ENCODE measurements around the gene PDZK1.
"Not testable (repeated sequence)": the region's sequence is repeated elsewhere in the genome, so short reads cannot be mapped to it uniquely, and the experiment has no call there.

PDZK1 gene

DNA sequence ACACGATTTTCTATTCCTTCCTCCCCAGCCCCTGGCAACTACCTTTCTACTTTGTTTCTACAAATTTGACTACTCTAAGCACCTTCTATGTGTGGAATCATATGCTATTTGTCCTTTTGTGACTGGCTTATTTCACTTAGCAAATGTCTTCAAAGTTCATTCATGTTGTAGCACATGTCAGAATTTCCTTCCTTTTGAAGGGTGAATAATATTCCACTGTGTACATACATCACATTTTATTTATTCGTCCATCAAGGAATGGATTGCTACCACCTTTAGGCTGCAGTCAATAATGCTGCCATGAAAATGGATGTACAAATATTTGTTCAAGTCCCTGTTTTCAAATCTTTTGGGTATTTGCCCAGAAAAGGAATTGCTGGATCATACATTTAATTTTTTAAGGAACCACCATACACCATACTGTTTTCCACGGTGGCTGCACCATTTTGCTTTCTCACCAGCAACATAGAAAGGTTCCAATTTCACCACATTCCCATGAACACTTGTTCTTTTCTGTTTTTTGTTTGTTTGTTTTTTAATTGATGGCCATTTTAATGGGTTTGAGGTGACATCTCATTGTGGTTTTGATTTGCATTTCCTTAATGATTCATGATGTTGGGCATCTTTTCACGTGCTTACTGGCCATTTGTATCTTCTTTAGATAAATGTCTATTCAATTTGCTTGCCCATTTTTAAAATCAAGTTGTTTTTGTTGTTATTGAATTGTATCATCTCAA lies 3.3 kb upstream of the PDZK1 start:
- no peak for DNase-seq (ENCODE audit: low spot score)

DNA sequence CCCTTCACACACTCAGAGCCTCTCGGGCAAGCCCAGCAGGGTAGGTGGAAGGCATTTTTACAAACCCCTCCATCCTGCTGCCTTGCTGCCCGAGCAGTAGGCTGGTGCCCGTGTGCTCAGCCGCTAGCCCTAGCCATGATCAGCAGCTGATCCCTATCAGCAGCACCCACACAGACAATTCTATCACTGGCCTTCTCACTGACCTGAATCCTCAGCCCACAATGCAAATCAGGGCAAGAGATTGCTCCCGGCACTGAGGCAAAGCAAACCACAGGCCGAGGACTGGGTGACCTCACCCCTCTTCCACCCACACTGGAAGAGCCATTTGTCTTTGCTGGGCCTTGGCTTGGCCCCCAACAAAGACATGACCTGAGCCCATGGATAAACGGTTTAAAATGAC lies 895 bp upstream of the PDZK1 start:
- DNase-seq (ENCODE audit: low spot score), result no peak

DNA sequence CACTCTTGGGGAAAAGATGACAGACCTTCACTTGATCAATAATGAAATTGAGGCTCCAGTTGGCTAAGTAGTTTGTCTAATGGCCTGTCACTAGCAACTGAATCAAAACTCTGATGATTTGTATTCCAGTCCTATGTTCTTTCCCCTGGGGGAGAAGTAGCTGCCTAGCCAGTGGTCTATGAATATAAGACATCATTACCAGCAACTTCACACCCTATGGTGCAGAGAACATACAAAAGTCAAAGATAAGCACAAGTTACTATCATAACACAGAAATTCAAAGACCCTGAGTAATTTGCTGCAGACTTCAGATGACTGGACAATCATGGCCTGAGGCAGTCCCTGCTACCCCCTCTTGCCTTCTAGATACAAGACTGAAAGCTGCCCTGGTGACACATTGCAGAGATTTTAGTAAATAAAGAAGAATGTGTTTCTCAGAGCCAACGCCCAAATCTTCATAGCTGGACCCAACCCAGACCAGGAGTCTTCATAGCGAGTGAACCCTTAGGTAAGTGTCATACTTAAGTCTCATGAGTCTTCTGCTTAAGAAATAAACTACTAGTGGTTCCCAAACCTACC lies 993 bp downstream of the PDZK1 start:
- no peak for DNase-seq (ENCODE audit: low spot score)

DNA sequence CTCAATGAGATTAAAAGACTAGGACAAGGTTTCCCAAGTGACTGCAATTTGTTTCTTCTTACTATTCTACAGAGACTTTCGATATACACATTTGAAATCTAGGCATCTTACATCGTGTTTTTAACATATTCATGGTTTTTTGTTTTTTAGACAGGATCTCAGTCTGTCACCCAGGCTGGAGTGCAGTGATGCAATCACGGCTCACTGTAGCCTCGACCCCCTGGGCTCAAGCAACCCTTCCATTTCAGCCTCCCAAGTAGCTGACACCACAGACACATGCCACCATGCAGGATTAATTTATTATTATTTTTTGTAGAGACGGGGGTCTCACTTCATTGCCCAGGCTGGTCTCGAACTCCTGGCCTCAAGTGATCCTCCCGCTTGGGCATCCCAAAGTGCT lies 1.5 kb downstream of the PDZK1 start:
- DNase-seq (ENCODE audit: low spot score), result no peak

DNA sequence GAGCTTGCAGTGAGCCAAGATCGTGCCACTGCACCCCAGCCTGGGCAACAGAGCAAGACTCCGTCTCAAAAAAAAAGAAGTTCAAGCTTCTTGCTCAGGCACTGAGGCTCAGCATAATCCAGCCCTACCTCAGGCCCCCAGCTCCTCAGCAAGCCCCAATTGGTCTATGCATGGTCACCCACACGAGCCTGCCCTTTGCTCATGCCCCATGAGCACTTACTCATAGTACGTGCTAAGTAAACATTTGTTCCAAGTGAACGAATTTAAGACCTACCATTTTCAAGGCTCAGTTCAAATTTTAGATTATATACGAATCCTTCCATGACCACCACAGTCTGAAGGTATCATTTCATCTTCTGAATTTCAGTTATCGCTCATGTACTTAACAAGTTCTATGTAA lies 4.3 kb downstream of the PDZK1 start:
- no peak for DNase-seq (ENCODE audit: low spot score)

DNA sequence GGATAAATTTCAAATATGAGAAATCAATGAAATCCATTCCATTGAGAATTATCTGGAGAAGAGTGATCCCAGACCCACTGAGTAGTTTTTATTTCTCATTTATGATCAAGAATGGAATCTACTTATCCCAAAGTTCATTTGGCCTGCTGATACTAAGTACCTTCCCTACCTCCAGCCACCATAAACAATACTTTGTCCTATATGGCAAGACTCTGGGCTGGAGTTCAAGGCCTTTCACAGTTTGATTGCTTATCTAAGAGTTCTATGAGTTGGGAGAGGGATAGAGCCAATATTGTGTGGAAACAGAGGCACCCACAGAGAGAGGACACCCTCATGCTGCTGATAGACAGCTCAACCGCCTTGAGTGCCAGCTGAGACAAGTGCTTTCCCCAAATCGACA lies 5.1 kb downstream of the PDZK1 start:
- no peak for DNase-seq (ENCODE audit: low spot score)

DNA sequence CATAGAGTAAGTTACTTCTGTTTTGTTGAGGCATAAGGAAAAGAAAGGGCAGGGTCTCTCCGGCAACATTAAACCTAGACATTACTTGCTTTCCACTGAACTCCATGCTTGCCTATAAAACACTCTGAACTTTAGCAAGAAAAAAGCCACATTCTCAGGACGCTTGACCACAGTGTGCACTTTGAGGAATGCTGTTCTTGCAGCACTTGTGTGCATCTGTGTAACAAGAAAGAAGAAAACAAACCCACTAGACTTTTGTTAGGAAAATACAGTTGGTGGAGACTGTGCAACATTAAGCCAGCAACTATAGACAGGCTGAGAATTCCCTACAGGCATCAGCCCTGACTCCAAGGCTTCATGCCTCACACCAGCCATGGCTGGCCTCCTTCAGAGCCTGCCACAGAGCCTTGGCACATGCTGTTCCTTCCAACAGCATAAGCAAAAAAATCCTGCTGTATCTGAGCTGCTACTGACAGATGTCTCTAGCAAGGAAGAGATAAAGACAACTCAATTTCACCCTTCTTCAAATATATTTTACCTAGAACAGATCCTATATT lies 5.8 kb downstream of the PDZK1 start:
- DNase-seq (ENCODE audit: low spot score), result no peak

DNA sequence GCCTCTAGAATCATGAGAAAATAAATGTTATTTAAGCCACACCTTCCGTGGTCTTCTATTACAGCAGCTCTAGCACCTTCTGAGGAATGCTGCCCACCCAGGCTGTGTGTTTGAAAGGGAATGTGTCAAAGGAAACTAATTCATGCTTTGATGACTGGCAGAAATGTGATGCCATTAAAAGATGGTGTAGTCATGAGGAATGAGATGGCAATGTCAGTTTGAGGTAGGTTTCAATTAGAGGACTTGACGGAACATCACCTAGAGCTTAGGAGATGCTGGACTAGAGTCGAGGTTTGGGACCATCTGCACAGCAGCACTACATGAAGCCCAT lies 10.6 kb downstream of the PDZK1 start:
- DNase-seq (ENCODE audit: low spot score), result no peak

DNA sequence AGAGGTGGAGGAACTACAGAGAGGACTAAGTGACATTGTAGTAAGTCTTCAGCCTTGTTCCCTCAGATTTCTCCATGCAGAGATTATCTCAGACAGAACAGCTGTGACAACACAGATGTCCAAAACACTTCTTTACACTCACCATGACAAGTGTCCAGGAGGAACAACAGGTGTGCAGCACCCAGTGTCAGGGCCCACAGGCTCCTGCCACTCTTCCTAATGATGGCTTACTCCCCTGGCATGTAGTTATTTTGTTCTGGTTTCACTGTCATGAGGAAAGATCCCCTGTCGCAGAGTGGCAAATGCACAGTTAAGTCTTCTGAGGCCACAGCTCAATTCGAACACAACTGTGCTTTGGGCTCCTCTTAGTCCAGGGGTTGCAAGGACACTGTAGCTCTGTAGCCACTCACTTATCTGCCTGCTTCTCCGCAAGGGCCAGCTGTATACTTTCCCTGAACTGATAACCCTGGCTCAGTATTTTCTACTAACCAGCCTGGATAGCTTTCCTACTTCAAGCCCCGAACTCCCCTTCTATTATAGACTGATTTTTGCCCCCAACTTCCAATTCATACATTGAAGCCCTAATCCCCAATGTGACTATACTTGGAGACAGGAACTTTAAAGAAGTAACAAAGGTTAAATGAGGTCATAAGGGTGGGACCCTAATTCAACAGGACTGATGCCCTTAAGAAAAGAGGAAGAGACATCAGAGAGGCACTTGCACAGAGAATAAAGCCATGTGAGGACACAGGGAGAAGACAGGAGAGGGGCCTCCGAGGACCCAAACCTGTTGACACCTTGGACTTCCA lies 11.1 kb downstream of the PDZK1 start:
- DNase-seq (ENCODE audit: low spot score), result no peak

DNA sequence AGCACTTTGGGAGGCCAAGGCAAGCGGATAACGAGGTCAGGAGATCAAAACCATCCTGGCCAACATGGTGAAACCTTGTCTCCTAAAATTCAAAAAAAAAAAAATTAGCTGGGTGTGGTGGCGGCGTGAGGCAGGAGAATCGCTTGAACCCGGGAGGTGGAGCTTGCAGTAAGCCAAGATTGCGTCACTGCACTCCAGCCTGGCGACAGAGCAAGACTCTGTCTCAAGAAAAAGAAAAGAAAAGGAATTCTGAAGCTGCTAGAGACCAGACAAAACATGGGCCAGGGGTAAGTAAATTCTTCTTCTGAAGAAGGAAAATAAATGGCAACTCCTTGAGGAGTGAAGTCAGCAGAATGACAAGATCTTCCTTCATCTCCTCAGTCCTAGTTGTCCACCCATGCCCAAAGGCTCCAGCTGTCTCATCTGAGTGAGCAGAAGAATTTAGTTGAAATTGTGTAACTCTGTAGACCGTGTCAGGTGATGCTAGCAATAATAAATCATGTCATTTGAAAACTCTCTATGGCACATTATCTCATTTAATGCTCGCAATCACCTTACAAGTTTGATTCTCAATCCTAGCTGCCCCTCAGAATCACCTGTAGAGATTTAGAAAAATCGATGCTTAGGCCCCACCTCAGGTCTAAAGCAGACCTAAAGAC lies 14.3 kb downstream of the PDZK1 start:
- DNase-seq (ENCODE audit: low spot score), result no peak

DNA sequence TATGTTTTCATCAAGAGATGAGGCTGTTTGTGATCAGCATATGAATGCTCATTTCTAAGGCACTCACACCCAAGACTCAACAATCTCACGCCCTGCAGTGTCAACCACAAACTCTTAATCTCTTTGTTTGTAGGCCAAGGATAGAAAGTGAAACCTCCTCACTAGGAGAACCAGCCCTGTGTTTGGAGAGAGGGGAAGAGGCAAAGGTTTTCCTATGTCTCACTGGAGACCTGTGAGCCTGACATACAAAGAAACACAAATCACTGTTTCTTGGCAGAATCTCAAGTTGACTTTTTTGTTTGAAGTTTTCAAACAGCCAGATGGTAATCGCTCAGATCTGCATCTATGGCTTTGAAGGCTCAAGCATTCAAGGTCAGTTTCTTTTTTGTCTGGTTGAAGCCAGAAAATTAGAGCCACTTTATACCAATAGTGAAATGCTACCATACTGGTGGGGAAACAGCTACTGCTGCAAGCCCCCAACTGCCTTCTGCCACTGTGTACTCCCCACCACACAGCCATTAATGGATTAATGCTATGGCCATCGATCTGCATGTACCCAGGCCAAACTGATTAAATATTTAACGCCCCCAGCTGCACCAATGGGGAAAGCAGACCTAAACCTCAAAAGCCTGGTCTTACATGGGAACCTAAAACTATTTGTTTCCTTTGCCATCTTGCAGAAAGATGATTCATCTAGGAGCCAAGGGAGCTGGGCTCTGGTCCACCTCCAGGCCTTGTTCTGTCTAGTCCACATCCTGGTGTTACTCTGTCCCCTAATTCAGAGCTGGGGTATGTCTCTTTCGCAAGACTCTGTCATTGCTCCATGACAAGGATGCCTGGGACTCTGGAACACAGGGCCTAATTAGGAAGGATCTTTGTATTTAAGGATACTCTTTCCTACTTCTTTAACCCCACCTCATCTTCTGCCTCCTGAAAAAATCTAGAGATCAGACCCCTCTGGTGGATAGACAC lies 16.3 kb downstream of the PDZK1 start:
- no peak for DNase-seq (ENCODE audit: low spot score)

DNA sequence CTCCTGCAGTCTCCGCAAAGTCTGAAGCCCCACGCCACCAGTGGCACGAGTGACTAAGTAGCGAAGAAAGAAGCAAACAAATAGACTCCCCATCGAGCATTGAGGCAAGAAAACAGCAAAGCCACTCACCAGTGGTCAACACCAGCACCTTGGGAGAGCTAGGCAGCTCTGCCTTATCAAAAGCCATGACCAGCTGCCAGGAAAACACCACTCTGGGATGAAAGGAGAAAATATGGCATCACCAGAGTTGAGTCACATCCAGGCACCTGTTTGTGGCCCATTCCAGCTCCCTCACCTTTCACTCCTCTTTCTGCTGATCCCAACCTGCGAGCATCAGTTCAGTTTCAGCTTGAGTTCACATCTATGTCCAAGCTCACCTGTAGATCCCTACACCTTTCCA lies 17.2 kb downstream of the PDZK1 start:
- no peak for DNase-seq (ENCODE audit: low spot score)

DNA sequence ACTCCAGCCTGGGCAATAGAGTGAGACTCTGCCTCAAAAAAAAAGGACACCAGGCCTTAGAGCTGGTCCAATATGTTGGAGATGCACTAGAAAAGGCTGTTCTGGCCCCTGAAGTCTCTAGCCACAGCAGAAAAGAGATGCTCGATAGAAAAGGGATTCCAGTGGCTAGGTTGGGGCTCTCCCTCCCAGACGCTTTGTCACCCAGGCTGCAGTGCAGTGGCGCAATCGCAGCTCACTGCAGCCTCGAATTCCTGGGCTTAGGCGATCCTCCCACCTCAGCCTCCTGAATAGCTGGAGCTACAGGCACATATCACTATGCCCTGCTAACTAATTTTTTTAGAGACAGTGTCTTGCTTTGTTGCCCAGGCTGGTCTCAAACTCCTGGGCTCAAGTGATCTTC lies 18.2 kb downstream of the PDZK1 start:
- DNase-seq (ENCODE audit: low spot score), result no peak

DNA sequence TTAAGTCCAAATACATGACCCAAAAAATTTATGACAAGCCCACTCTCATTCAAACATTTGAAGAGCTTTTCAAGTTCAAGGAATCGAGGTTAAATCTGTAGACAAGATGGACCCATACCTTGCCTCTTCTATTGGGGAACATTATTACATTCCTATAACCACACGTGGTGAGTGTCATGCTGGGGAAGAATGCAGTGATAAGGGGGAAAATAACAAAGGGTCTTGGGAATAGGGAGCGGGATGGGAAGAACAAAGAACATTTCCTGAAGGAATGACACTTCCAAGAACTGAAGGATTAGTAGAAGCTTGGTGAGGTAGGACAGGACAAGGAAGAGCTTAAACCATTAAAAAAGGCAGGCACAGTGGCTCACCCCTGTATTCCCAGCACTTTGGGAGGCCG lies 18.8 kb downstream of the PDZK1 start:
- no peak for DNase-seq (ENCODE audit: low spot score)

DNA sequence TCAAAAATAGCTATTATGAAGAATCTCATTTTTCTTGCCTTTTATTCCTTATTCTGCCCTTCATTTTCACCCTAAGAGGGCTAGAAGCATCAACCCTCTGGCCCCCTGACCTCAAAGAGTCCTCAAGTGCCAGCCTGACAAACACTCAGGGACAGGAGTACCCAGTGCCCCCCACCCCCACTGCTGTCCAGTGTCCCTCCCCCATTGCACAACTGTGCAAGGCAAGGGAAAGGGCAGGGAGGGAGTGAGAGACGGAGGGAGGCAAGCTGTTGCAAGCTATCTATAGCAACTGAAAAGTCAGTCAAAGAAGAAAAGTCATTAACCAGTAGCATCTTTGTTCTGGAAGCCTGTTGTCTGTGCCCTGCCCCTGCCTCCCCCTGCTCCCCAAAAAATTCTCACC lies 21.1 kb downstream of the PDZK1 start:
- not testable (repeated sequence) for DNase-seq (ENCODE audit: low spot score)

DNA sequence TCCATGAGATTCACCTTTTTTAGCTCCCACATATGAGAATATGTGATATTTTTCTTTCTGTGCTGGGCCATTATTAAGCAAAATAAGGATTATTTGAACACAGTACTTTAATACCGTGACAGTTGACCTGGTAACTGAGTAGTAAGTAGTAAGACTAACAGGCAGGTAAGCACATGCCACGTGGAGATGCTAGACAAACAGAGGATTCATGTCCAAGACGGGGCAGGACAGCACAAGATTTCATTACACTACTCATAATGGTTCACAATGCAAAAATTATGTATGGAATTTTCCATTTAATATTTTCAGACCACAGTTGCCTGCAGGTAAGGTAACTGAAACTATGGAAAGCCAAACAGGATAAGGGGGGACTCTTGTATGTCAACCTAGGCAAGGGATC lies 22.3 kb downstream of the PDZK1 start:
- not testable (repeated sequence) for DNase-seq (ENCODE audit: low spot score)

DNA sequence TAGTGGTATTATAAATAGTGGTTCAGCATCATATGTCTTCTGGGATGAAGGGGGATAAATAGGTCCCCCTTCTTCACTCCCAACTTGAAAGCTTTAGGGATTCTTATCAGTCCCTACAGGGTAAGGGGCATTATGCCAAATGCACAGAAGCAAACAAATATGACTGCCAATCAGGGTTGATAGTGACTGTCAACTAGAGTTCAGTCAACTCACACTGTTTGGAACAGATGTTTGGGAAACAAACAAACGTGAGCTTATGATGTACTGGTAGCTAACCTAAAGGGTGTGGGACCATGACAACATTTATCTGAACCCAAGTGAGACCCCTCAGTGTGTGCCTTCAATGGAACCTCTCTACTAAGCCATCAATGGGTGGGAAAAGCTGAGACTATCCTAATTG lies 34.0 kb downstream of the PDZK1 start:
- not testable (repeated sequence) for DNase-seq (ENCODE audit: low spot score)

DNA sequence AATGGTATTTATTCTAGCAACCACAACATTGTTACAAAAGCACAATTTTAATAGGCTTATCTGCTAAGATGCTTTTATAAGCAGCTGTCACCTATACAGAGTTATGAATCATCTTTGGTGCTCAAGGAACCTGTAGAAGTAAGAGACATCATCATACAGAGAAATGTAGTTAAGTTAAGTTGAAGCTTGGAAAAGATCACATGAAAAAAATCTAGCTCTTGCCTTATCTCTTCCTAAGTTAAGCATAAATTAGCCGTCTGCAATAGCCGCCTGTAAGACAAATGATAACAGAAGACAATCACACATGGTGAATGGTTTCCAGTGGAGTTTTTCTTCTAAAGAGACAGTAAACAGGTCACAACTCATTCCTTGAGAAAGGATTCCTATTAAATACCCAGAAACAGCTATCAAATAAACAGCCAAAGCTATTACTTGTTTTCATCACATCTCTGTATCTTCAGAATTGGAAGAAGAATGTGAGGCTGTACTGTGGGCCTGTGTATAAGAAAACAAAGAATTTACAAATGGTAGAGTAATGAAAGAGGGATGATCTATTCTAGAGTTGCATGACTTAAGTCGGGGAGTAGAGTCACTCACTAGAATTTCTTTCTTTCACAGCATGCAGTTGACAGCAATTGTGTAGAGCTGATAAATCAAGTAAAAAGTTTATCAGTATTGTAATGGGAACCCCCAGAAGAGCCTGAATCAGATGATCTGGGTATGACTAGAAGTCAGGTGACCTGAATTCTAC lies 36.0 kb downstream of the PDZK1 start:
- not testable (repeated sequence) for DNase-seq (ENCODE audit: low spot score)

DNA sequence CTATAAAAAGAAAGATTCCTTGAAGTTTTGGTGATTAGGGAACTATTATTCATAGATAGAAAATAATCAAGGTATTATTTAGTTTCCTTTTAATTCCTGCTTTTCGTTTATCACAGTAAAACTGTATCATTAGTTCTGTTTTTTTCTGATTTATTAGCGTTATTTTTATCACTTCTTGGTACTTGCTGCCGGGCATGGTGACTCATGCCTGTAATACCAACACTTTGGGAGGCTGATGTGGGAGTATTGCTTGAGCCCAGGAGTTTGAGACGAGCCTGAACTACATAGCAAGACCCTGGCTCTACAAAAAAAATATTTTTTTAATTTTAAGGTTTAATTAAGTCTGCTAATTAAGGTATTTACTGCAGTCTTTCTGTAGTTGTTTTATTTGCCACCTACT lies 42.2 kb downstream of the PDZK1 start:
- DNase-seq (ENCODE audit: low spot score), result not testable (repeated sequence)

DNA sequence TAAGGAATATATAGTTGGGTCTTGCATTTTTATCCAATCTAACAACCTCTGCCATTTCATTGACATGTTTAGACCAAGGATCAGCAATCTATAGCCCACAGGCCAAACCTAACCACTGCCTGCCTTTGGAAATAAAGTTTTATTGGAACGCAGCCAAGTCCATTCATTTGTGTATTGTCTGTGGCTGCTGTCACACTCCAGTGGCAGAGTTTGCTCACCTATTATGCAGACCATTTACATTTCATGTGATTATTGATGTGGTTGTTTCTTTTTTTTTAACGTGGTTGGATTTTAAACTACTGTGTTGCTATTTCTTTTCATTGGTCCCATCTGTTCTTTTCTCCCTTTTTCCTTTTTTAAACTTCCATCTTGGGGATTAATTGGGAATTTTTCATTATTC lies 44.7 kb downstream of the PDZK1 start:
- not testable (repeated sequence) for DNase-seq (ENCODE audit: low spot score)
